GM12891 (cell line): ENCODE results near the gene SLC4A4.

Experiments
- DNase-seq: peaks from one replicate; pipeline ENCODE4 v3.0.0; 2011; ENCODE audit warnings: low spot score; ENCODE audit not compliant: insufficient read length
- FAIRE-seq: peaks from 2 replicates; lab custom pipeline; 2011; peaks lifted over from hg19 to GRCh38; lab: Jason Lieb, UNC
- PAX5 ChIP-seq: IDR thresholded peaks from 2 replicates; pipeline ENCODE4 v1.6.1; 2011; ENCODE audit warnings: low read length, moderate library complexity, mild to moderate bottlenecking; ENCODE audit not compliant: insufficient read depth, severe bottlenecking
- POLR2A ChIP-seq: IDR thresholded peaks from 2 replicates; pipeline ENCODE4 v1.6.1; 2011; ENCODE audit warnings: low read depth, low read length, control low read depth
- POLR2AphosphoS5 ChIP-seq: IDR thresholded peaks from 2 replicates; pipeline ENCODE4 v1.6.1; 2011; ENCODE audit warnings: low read depth, low read length, control low read depth
- POU2F2 ChIP-seq: IDR thresholded peaks from 2 replicates; pipeline ENCODE4 v1.6.1; 2011; ENCODE audit warnings: low read depth, mild to moderate bottlenecking, control low read depth, low read length, moderate library complexity
- SPI1 ChIP-seq: IDR thresholded peaks from 2 replicates; pipeline ENCODE4 v1.6.1; 2011; ENCODE audit warnings: low read depth, low read length, control low read depth
- TAF1 ChIP-seq: IDR thresholded peaks from 2 replicates; pipeline ENCODE4 v1.6.1; 2011; ENCODE audit warnings: low read depth, low read length, control low read depth

SLC4A4 gene

DNA sequence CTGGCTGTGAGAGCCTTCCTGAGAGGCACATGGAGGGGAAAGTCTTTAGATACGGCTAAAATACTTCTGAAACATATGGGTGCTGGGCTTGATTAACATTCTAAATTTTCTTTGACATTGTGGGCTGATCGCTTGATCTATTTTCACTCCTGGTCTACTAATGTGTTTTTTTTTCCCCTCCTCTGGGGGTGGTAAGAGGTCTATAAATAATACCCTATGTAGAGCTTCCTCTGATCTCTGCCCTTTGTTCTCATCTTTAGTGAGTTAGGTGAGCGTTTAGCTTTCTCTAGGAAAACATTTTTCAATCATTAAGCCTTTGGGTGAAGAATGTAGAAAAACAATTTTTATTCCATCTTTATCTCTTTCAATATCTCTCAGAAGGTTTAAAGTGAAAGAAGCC is 9.8 kb downstream of the SLC4A4 start:
- no peak for TF ChIP-seq POLR2AphosphoS5
- no peak for TF ChIP-seq PAX5
- TF ChIP-seq POLR2A = no peak
- TF ChIP-seq POU2F2 = no peak
- TF ChIP-seq SPI1 = no peak
- no peak for TF ChIP-seq TAF1
- no peak for FAIRE-seq
- no peak for DNase-seq

DNA sequence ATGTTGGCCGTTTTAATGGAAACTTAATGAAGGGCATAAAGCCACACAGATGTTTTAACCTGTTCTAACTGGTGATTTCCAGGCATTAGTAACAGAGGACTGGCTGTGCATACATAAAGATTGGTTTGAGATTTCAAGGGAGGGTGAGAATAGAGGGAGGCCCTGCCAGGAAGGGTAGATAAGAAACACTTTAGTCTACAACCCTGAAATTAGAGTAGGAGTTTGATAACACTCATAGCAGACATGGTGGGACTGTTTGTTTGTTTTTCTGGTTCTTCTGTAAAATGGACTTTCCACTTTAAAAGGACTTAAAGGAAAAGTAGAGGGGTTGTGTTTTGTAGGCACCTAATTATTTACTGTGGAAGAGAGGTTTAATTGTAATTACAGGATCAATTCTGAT is 16.2 kb downstream of the SLC4A4 start:
- no peak for TF ChIP-seq POLR2AphosphoS5
- TF ChIP-seq TAF1 = no peak
- TF ChIP-seq PAX5 = no peak
- TF ChIP-seq POLR2A = no peak
- TF ChIP-seq SPI1 = no peak
- no peak for TF ChIP-seq POU2F2
- FAIRE-seq (no peak), DNase-seq (no peak)

DNA sequence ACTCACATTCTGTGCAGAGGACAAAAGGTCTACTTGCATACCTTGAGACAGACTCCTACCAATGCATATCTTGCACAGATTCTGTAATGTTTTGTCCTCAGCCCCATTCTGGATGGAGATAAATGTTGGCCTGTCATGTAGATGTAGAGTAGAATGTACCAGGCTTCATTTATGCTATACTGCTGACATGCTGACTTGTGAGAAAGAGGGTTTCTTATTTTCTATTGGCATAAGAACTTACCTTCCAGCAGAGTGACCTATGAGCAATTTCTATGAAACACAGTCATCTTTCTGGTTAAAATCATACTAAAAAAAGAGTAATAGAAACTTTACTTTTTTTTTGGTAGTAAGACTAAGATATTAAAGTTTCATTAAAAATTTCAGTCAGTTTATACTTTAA is 17.2 kb downstream of the SLC4A4 start:
- no peak for DNase-seq
- no peak for FAIRE-seq
- TF ChIP-seq POLR2AphosphoS5 (no peak), PAX5 (no peak), TAF1 (no peak), SPI1 (no peak), POLR2A (no peak), POU2F2 (no peak)

DNA sequence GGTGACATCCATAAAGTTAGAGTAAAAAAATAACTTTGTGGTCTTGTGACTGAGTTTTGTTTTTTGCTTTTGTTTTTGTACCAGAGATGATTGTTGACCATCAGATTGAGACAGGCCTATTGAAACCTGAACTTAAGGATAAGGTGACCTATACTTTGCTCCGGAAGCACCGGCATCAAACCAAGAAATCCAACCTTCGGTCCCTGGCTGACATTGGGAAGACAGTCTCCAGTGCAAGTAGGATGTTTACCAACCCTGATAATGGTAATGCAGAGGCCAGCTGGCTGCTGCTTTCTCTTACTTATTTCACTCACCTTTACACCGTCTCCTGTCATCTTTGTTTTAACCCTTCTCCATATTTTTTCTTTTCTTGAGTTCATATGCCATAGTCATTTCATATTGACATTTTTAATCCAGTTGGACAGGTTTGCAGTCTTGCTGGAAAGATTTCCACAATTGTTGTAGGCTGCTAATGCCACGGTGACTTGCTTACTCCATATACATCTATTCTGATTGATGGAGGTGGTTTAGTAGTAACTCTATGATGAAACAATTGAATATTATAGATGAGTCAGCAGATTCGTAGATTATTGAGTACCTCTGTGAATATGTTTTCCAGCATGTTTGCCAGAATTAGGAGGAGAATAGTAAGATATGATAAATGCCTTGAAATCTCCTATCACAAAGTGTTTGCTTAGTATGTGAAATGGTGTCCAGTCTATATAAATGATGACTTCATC is 18.3 kb downstream of the SLC4A4 start:
- no peak for FAIRE-seq
- DNase-seq = no peak

DNA sequence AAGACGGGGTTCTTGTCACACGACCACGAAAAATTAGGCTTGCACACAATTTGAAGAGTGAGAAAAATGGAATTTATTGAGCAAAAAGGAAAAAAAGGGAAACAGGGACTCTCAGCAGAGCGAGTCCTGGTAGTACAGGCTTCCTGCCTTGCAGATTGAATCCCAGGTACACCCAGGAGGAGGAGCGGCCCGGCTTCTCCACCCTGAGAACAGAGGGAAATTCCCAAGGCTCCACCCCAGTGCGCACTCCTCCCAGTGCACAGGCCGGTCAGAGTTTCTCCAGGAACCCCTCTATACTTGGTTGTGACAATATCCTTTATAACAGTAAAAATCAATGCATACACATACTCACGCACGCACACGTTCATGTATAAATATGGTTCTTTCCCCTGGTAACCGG is 22.0 kb downstream of the SLC4A4 start:
- no peak for TF ChIP-seq TAF1
- no peak for TF ChIP-seq POU2F2
- TF ChIP-seq POLR2AphosphoS5 = no peak
- TF ChIP-seq PAX5 = no peak
- TF ChIP-seq POLR2A = no peak
- TF ChIP-seq SPI1 = no peak
- no peak for DNase-seq
- FAIRE-seq = no peak

More for the DNA sequence above, 18.3 kb downstream of the SLC4A4 start:
- TF ChIP-seq SPI1 (no peak), POLR2AphosphoS5 (no peak), POLR2A (no peak), POU2F2 (no peak), TAF1 (no peak), PAX5 (no peak)

DNA sequence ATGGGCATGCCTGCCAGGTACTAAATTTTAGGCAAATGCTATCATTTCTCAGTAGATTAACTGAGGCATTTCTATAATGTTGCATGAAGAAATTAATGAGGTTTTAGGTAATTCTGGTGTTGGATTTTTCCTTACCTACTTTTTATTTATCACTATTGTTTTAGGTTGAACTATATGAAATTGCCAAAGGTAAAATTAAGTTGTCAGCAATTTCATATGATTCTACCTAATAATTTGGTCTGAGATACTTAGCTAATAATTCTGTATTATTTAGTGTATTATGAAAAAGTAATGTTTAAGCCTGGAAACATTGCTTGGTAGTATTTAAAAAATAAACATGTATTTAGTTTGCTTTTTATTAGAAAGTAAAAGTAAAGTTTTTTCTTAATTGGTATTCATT is 22.7 kb downstream of the SLC4A4 start:
- TF ChIP-seq POLR2AphosphoS5 (no peak), TAF1 (no peak), SPI1 (no peak), POU2F2 (no peak)
- no peak for DNase-seq
- FAIRE-seq = no peak

DNA sequence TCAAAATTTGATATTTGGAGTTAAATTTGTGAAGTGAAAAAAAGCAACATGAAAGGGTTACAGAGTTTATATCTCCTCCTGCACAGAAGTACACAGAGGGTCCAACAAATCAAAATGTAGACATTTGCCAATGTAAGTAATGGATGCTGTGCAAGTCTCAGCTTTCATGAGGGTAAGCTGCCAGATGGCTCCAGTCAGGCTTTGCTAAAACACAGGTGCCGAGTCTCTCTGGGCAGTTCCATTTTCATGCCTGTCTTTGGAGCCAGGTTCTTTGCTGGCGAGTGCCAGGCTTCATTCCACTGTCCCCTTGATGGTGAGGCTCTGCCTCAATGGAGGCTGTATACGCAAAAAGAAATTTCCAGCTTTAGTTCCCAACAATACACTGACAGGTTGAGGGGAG is 27.9 kb downstream of the SLC4A4 start:
- no peak for DNase-seq
- TF ChIP-seq PAX5 (no peak), POU2F2 (no peak), POLR2A (no peak), TAF1 (no peak), SPI1 (no peak), POLR2AphosphoS5 (no peak)
- no peak for FAIRE-seq

DNA sequence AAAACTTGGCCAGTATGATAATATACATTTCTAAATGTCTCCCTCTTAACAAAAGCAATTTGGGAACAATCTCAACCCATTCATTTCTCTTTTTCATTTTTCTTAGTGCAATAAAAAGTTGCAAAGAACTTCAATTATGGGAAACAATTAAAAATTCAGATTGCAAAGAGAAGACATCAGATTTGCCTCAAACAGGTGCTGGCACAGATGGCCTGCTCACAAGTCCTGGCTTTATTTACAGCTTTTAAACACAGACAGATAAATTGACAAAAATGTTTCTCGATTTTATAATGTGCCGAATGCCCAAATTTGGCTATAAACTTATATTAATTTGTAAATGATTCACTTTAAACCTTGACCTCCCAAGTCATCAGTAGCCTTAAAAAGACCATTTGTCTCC is 28.7 kb downstream of the SLC4A4 start:
- no peak for DNase-seq
- no peak for FAIRE-seq
- TF ChIP-seq POLR2A (no peak), POLR2AphosphoS5 (no peak), PAX5 (no peak), POU2F2 (no peak), TAF1 (no peak)

DNA sequence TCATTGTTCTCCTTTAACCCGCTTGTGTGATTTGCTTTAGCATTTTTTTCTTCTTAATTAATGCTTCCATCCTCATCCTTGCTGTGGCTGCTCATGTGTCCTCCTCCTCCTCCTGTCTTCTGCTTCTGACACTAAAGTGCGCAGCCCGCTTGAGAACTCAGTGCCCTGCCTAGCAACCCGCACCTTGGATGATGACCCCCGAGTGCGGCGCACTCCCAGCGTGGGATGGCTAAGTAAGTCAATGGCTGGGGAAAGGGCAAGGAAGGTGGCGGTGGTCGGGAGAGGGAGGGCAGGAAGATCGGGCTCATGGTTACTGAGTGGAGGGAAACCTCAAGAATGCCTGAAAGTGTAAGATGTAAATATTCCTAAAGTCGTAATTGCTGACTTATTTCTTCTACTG is 30.1 kb downstream of the SLC4A4 start:
- TF ChIP-seq POU2F2 = no peak
- no peak for TF ChIP-seq POLR2A
- TF ChIP-seq PAX5 = no peak
- TF ChIP-seq POLR2AphosphoS5 = no peak
- TF ChIP-seq SPI1 = no peak
- no peak for TF ChIP-seq TAF1
- DNase-seq (no peak), FAIRE-seq (no peak)

DNA sequence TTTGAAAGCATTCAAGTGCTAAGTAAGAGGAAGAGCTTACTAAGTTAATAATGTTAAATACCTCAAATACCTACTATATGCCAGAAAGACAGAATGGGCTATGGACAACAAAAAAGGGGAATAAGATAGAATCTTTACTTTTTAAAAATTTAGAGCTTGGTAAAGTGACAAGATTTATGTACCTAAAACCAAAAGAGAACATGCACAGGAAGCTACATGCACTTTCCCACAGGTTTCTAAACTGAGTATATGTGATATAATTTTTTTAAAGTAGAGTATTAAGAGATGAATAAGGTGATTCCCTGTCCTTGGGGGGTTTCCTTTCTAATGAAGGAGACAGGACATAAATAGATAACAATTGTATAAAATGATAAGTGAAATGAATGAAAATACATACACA is 30.7 kb downstream of the SLC4A4 start:
- TF ChIP-seq POLR2AphosphoS5 (no peak), POU2F2 (no peak)
- FAIRE-seq = no peak
- DNase-seq = no peak
